Gastroesophageal sphincter (tissue), 3 donors: ENCODE measurements around the gene TTC21A.

Experiments
- POLR2AphosphoS5 ChIP-seq: sonication (generic); formaldehyde crosslinking; IDR thresholded peaks from one replicate; pipeline ENCODE4 v1.6.1; 2017; ENCODE audit warnings: antibody characterized with exemption
- TF ChIP-seq, protein P1 (sequence below), 4 experiments: fragments of 200-600 bp in 2 of 4; fragments of 450-650 bp in 2 of 4; sonication (generic) in 1 of 4; IDR thresholded peaks; one replicate each; pipeline ENCODE4 v1.5.1; 2017 to 2019; ENCODE audit warnings: antibody characterized with exemption in 4 of 4, mild to moderate bottlenecking in 2 of 4, moderate library complexity in 2 of 4

DNA sequence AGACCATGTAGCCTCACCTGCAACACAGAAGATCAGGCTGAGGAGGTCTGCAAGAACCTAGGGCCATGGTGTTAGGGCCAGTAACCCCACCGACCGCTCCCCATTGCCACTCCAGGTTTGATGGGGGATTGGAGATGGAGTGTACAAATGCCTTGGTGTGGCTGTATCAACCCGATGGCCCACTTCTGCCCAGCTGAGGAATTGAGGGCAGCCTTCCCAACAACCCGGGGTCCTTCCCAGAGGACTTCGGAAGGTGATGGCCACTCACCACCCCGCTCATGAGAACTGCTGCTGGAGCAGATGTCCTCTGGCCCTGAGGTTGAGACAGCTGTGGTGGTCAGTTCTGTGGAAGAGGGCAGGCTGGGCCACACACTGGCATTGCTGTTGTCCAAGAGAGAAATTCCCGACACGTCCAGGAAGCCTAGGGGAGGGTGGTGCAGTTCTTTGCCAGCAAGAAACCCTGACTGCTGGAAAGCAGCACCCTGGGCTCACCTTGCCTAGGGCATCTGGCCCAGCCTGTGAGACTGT lies 8.9 kb upstream of the TTC21A start:
- TF ChIP-seq, protein P1, sequence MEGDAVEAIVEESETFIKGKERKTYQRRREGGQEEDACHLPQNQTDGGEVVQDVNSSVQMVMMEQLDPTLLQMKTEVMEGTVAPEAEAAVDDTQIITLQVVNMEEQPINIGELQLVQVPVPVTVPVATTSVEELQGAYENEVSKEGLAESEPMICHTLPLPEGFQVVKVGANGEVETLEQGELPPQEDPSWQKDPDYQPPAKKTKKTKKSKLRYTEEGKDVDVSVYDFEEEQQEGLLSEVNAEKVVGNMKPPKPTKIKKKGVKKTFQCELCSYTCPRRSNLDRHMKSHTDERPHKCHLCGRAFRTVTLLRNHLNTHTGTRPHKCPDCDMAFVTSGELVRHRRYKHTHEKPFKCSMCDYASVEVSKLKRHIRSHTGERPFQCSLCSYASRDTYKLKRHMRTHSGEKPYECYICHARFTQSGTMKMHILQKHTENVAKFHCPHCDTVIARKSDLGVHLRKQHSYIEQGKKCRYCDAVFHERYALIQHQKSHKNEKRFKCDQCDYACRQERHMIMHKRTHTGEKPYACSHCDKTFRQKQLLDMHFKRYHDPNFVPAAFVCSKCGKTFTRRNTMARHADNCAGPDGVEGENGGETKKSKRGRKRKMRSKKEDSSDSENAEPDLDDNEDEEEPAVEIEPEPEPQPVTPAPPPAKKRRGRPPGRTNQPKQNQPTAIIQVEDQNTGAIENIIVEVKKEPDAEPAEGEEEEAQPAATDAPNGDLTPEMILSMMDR (IDR thresholded peaks at IDR 0.05) = no peak
- no peak for TF ChIP-seq POLR2AphosphoS5
